K562 (cell line): ENCODE measurements around the gene SENP7. TPM values are rescaled to one million over a fixed set of nuclear protein-coding genes. Genes with fewer than 3 reads are reported as not detected.

Source experiments
- ATAC-seq: fragments of 200-7000 bp; cut with Tn5 transposase; 3 replicates; pipeline ENCODE4 v1.9.1; 2020; ENCODE audit warnings: moderate library complexity
- BruUV-seq: library from RNA; stranded (reverse); fragments of 400-500 nt; replicated peaks from 2 replicates; lab custom pipeline; 2021; lab: Mats Ljungman, UMichigan
- CTCF ChIA-PET: fragments of 300-600 bp; formaldehyde crosslinking; extraction: SDS; loops from one replicate; lab custom pipeline; 2021; ENCODE audit warnings: low intra/inter-chr PET ratio; lab: Yijun Ruan, JAX
- POLR2A ChIA-PET: fragments of 300-600, 350-650 bp; sonication (Branson Sonifier 250); formaldehyde crosslinking; extraction: SDS; loops from one replicate; lab custom pipeline; 2021; ENCODE audit warnings: antibody characterized with exemption, inconsistent platforms; lab: Yijun Ruan, JAX
- DNase-seq, 4 experiments: peaks; one replicate each; pipeline versions ENCODE4 v3.0.0 to v3.0.0-alpha.2; 2011 to 2018; ENCODE audit warnings: low spot score in 3 of 4, mixed read lengths in 3 of 4; ENCODE audit errors: extremely low read depth in 1 of 4
- FAIRE-seq: peaks from 2 replicates; lab custom pipeline; 2011; peaks lifted over from hg19 to GRCh38; lab: Jason Lieb, UNC
- H2AFZ ChIP-seq: 2 replicates; pipeline ENCODE4 v1.6.0; 2011; ENCODE audit warnings: low read depth, low read length, control low read depth, inconsistent platforms
- H3K27ac ChIP-seq: fragments of 200-600 bp; 3 replicates; pipeline ENCODE4 v1.8.0; 2011; ENCODE audit warnings: low read depth, mild to moderate bottlenecking, control low read depth, inconsistent platforms, low read length, moderate library complexity, mixed read lengths; ENCODE audit errors: extremely low read depth
- H3K27me3 ChIP-seq, 2 experiments: fragments of 300-600 bp in 1 of 2; 2 replicates in 1 of 2; 3 replicates in 1 of 2; pipeline versions ENCODE4 v1.6.0 to v1.8.0; 2011; ENCODE audit warnings: inconsistent platforms in 2 of 2, low read length in 2 of 2, mild to moderate bottlenecking in 1 of 2, mixed read lengths in 1 of 2, moderate library complexity in 1 of 2; ENCODE audit not compliant: control insufficient read depth in 2 of 2, insufficient read depth in 2 of 2
- H3K36me3 ChIP-seq: fragments of 300-600 bp; 3 replicates; pipeline ENCODE4 v1.8.0; 2011; ENCODE audit warnings: mild to moderate bottlenecking, low read length, inconsistent platforms; ENCODE audit not compliant: control insufficient read depth, insufficient read depth
- H3K4me1 ChIP-seq, 2 experiments: fragments of 200-600 bp in 1 of 2; replicated peaks in 1 of 2; 2 replicates in 1 of 2; 3 replicates in 1 of 2; pipeline versions ENCODE4 v1.5.1 to v1.8.0; 2011; ENCODE audit warnings: inconsistent platforms in 2 of 2, low read length in 2 of 2, mild to moderate bottlenecking in 1 of 2, mixed read lengths in 1 of 2, moderate library complexity in 1 of 2; ENCODE audit not compliant: control insufficient read depth in 2 of 2, insufficient read depth in 2 of 2
- H3K4me2 ChIP-seq: 2 replicates; pipeline ENCODE4 v1.6.1; 2011; ENCODE audit warnings: low read length, control low read depth, inconsistent platforms, mixed read lengths; ENCODE audit not compliant: insufficient read depth
- H3K4me3 ChIP-seq: fragments of 200-600 bp; sonication (generic), shearing (Covaris generic); 2 replicates; pipeline ENCODE4 v1.5.1; 2016; ENCODE audit warnings: control low read depth, inconsistent platforms
- H3K79me2 ChIP-seq: fragments of 200-600 bp; 3 replicates; pipeline ENCODE4 v1.8.0; 2011; ENCODE audit warnings: low read length, inconsistent platforms; ENCODE audit not compliant: control insufficient read depth, insufficient read depth
- H3K9ac ChIP-seq, 2 experiments: 2 replicates each; pipeline versions ENCODE4 v1.6.0 to v1.6.1; 2011; ENCODE audit warnings: low read depth in 2 of 2, low read length in 2 of 2, control low read depth in 1 of 2, inconsistent platforms in 1 of 2, mild to moderate bottlenecking in 1 of 2, mixed read lengths in 1 of 2; ENCODE audit not compliant: insufficient read depth in 1 of 2
- H3K9me1 ChIP-seq: one replicate; pipeline ENCODE4 v1.6.0; 2011; ENCODE audit warnings: inconsistent platforms, mild to moderate bottlenecking, low read length, moderate library complexity; ENCODE audit not compliant: control insufficient read depth, insufficient read depth
- H3K9me3 ChIP-seq: replicated peaks from 2 replicates; pipeline ENCODE4 v1.5.1; 2011; ENCODE audit warnings: low read depth, low read length, inconsistent platforms; ENCODE audit not compliant: control insufficient read depth, insufficient read depth
- H4K20me1 ChIP-seq: replicated peaks from 2 replicates; pipeline ENCODE4 v1.6.1; 2011; ENCODE audit warnings: low read length, inconsistent platforms, mixed read lengths; ENCODE audit not compliant: control insufficient read depth, insufficient read depth
- CBX8 ChIP-seq: fragments of 200-600 bp; sonication (generic); IDR thresholded peaks from 2 replicates; pipeline ENCODE4 v1.6.1; 2012; ENCODE audit warnings: borderline replicate concordance, mixed run types, low read depth, mild to moderate bottlenecking, moderate library complexity, mixed read lengths, low read length, control low read depth, inconsistent platforms; ENCODE audit not compliant: poor library complexity, severe bottlenecking; ENCODE audit errors: extremely low read depth
- NFE2 ChIP-seq: IDR thresholded peaks from 2 replicates; pipeline ENCODE4 v1.6.1; 2014; ENCODE audit warnings: antibody characterized with exemption, low read depth
- ZNF398 ChIP-seq: fragments of 250-450 bp; sonication (Bioruptor Pico); IDR thresholded peaks from 2 replicates; pipeline ENCODE4 v1.8.0; 2021; ENCODE audit warnings: moderate library complexity, mild to moderate bottlenecking, inconsistent platforms
- in situ Hi-C: fragments of 300-500 bp; cut with MboI; formaldehyde crosslinking; loops from 4 replicates; pipeline ENCODE4 v1.15.0; 2018; ENCODE audit warnings: inconsistent platforms, mixed read lengths
- intact Hi-C: fragments of 100-400 bp; cut with micrococcal nuclease; formaldehyde crosslinking; loops from 2 replicates; pipeline ENCODE4 v1.14.2; 2022
- polyA plus RNA-seq, 8 experiments: library from polyadenylated mRNA; depleted of rRNA in 4 of 8; stranded (reverse) in 5 of 8; unstranded in 3 of 8; fragments of >200 nt; fragmentation: Nextera tagmentation in 2 of 8; fragmentation: Illumina TruSeq in 1 of 8; extraction: Ambion mirVana in 2 of 8; extraction: Trizol in 1 of 8; gene quantifications; 2 replicates each; pipeline versions ENCODE4 v1.2.1 to v1.2.3, GENCODE V29; 2011 to 2014; ENCODE audit warnings: inconsistent platforms in 1 of 8, missing spikeins in 1 of 8
- small RNA-seq: library from RNA; depleted of rRNA; stranded (forward); fragments of <200 nt; gene quantifications from one replicate; pipeline ENCODE3, GENCODE V24; 2014
- total RNA-seq, 7 experiments: library from RNA; depleted of rRNA in 6 of 7; stranded (reverse); fragments of >200 nt in 6 of 7; fragmentation: Illumina TruSeq in 2 of 7; extraction: Trizol in 2 of 7; gene quantifications; 2 replicates each; pipeline versions ENCODE4 v1.2.1 to v1.2.3, GENCODE V29; 2011 to 2021; ENCODE audit warnings: low replicate concordance in 1 of 7

Gene SENP7
- total and polyA plus RNA-seq, 9 of the 15 experiments (the other 6 are each of a cell fraction or from before 2014, with no cell fraction given): 4.1 to 21.9 (median 10.7) TPM

GRCh38 chr3:101278727-101279126, 234.3 kb downstream of the SENP7 start:
- H3K36me3 ChIP-seq: no peaks in the 10 kb centered on the region
- FAIRE-seq (no peak), DNase-seq (no peak), ATAC-seq (no peak)
- H3K9me3 ChIP-seq: no peaks in the 10 kb centered on the region
- BruUV-seq: no TSS peak
- no peaks in the 10 kb centered on the region for H3K4me1 ChIP-seq
- no peaks in the 10 kb centered on the region for H3K9me1 ChIP-seq
- ChIA-PET POLR2A (no interaction called here), CTCF (no interaction called here)
- intact Hi-C loops (no loop called here), in situ Hi-C loops (no loop called here)
- H4K20me1 ChIP-seq: no peaks in the 10 kb centered on the region
- H3K9ac ChIP-seq: no peak overlapping the region
- no peak overlapping the region for H3K4me2 ChIP-seq
- no peak for TF ChIP-seq CBX8
- no peak for TF ChIP-seq ZNF398 (CRISPR knock-in tag)
- no peak for TF ChIP-seq NFE2
- no peaks in the 10 kb centered on the region for H3K79me2 ChIP-seq
- H3K27ac ChIP-seq: no peak overlapping the region
- no peak overlapping the region for H2AFZ ChIP-seq
- no peak overlapping the region for H3K4me3 ChIP-seq
- H3K27me3 ChIP-seq: no peaks in the 10 kb centered on the region

Small RNA genes within 50 kb of the gene (small RNA-seq; reads per million reads assigned to genes)
- gene RF00019: not detected

Other genes starting within 250 kb of the SENP7 start
- gene IMPG2, start 192.6 kb downstream of the SENP7 start, total RNA-seq (2014; rRNA removed): 0.08 and 0.09 TPM in 2 replicates
- gene IMPG2, start 192.6 kb downstream of the SENP7 start, total RNA-seq (2014; rRNA removed; fragmentation: Illumina TruSeq; extraction: Trizol): 0.13 and 0.18 TPM in 2 replicates
- gene IMPG2, start 192.6 kb downstream of the SENP7 start, total RNA-seq (2015; rRNA removed; fragmentation: Illumina TruSeq; extraction: Trizol): 0.30 and 0.36 TPM in 2 replicates
- gene IMPG2, start 192.6 kb downstream of the SENP7 start, total RNA-seq (2021): 0.09 and 0.13 TPM in 2 replicates
- 0.07 and 0.27 TPM in 2 replicates for gene IMPG2, start 192.6 kb downstream of the SENP7 start, polyA plus RNA-seq (2011; rRNA removed)
- gene IMPG2, start 192.6 kb downstream of the SENP7 start, polyA plus RNA-seq (2014; fragmentation: Illumina TruSeq; extraction: Trizol): 0.11 and 0.13 TPM in 2 replicates
- gene IMPG2, start 192.6 kb downstream of the SENP7 start, polyA plus RNA-seq (2014; fragmentation: Nextera tagmentation; extraction: Ambion mirVana): under 1 TPM; 0.04 TPM
- 0.05 and 0.07 TPM in 2 replicates for gene IMPG2, start 192.6 kb downstream of the SENP7 start, polyA plus RNA-seq (2014; rRNA removed)
- gene TRMT10C, start 48.7 kb upstream of the SENP7 start, total RNA-seq (2014; rRNA removed): 39.7 and 50.4 TPM in 2 replicates
- gene TRMT10C, start 48.7 kb upstream of the SENP7 start, total RNA-seq (2014; rRNA removed; fragmentation: Illumina TruSeq; extraction: Trizol): 73.5 and 82.5 TPM in 2 replicates
- 58.5 and 62.5 TPM in 2 replicates for gene TRMT10C, start 48.7 kb upstream of the SENP7 start, total RNA-seq (2015; rRNA removed; fragmentation: Illumina TruSeq; extraction: Trizol)
- 48.6 and 57.9 TPM in 2 replicates for gene TRMT10C, start 48.7 kb upstream of the SENP7 start, total RNA-seq (2021)
- gene TRMT10C, start 48.7 kb upstream of the SENP7 start, polyA plus RNA-seq (2011; rRNA removed): 42.9 and 65.2 TPM in 2 replicates
- 53.5 and 63.9 TPM in 2 replicates for gene TRMT10C, start 48.7 kb upstream of the SENP7 start, polyA plus RNA-seq (2014; fragmentation: Illumina TruSeq; extraction: Trizol)
- 100 to 1,000 TPM; 101 to 106 TPM for gene TRMT10C, start 48.7 kb upstream of the SENP7 start, polyA plus RNA-seq (2014; fragmentation: Nextera tagmentation; extraction: Ambion mirVana)
- gene TRMT10C, start 48.7 kb upstream of the SENP7 start, polyA plus RNA-seq (2014; rRNA removed): 59.4 and 61.2 TPM in 2 replicates
- gene PCNP, start 61.0 kb upstream of the SENP7 start, total RNA-seq (2014; rRNA removed): 54.3 and 65.8 TPM in 2 replicates
- gene PCNP, start 61.0 kb upstream of the SENP7 start, total RNA-seq (2014; rRNA removed; fragmentation: Illumina TruSeq; extraction: Trizol): 150 and 171 TPM in 2 replicates
- 101 and 115 TPM in 2 replicates for gene PCNP, start 61.0 kb upstream of the SENP7 start, total RNA-seq (2015; rRNA removed; fragmentation: Illumina TruSeq; extraction: Trizol)
- gene PCNP, start 61.0 kb upstream of the SENP7 start, total RNA-seq (2021): 145 and 157 TPM in 2 replicates
- 84.4 and 97.5 TPM in 2 replicates for gene PCNP, start 61.0 kb upstream of the SENP7 start, polyA plus RNA-seq (2011; rRNA removed)
- gene PCNP, start 61.0 kb upstream of the SENP7 start, polyA plus RNA-seq (2014; fragmentation: Illumina TruSeq; extraction: Trizol): 124 and 158 TPM in 2 replicates
- 100 to 1,000 TPM; 151 to 170 TPM for gene PCNP, start 61.0 kb upstream of the SENP7 start, polyA plus RNA-seq (2014; fragmentation: Nextera tagmentation; extraction: Ambion mirVana)
- 85.3 and 95.5 TPM in 2 replicates for gene PCNP, start 61.0 kb upstream of the SENP7 start, polyA plus RNA-seq (2014; rRNA removed)
- 23.7 and 23.8 TPM in 2 replicates for gene ZBTB11, start 163.9 kb upstream of the SENP7 start, total RNA-seq (2014; rRNA removed)
- 26.2 and 28.2 TPM in 2 replicates for gene ZBTB11, start 163.9 kb upstream of the SENP7 start, total RNA-seq (2014; rRNA removed; fragmentation: Illumina TruSeq; extraction: Trizol)
- gene ZBTB11, start 163.9 kb upstream of the SENP7 start, total RNA-seq (2015; rRNA removed; fragmentation: Illumina TruSeq; extraction: Trizol): 25.1 and 26.3 TPM in 2 replicates
- 21.4 and 21.5 TPM in 2 replicates for gene ZBTB11, start 163.9 kb upstream of the SENP7 start, total RNA-seq (2021)
- 25.3 and 31.9 TPM in 2 replicates for gene ZBTB11, start 163.9 kb upstream of the SENP7 start, polyA plus RNA-seq (2011; rRNA removed)
- 18.8 and 20.9 TPM in 2 replicates for gene ZBTB11, start 163.9 kb upstream of the SENP7 start, polyA plus RNA-seq (2014; fragmentation: Illumina TruSeq; extraction: Trizol)
- 1 to 10 TPM; 6.2 to 7.2 TPM for gene ZBTB11, start 163.9 kb upstream of the SENP7 start, polyA plus RNA-seq (2014; fragmentation: Nextera tagmentation; extraction: Ambion mirVana)
- 15.7 and 16.2 TPM in 2 replicates for gene ZBTB11, start 163.9 kb upstream of the SENP7 start, polyA plus RNA-seq (2014; rRNA removed)
- 2,157 and 4,237 TPM in 2 replicates for gene RPL24, start 173.5 kb upstream of the SENP7 start, total RNA-seq (2014; rRNA removed)
- 1,726 and 1,992 TPM in 2 replicates for gene RPL24, start 173.5 kb upstream of the SENP7 start, total RNA-seq (2014; rRNA removed; fragmentation: Illumina TruSeq; extraction: Trizol)
- 1,831 and 1,892 TPM in 2 replicates for gene RPL24, start 173.5 kb upstream of the SENP7 start, total RNA-seq (2015; rRNA removed; fragmentation: Illumina TruSeq; extraction: Trizol)
- gene RPL24, start 173.5 kb upstream of the SENP7 start, total RNA-seq (2021): 1,401 and 1,590 TPM in 2 replicates
- 1,776 and 1,804 TPM in 2 replicates for gene RPL24, start 173.5 kb upstream of the SENP7 start, polyA plus RNA-seq (2011; rRNA removed)
- gene RPL24, start 173.5 kb upstream of the SENP7 start, polyA plus RNA-seq (2014; fragmentation: Illumina TruSeq; extraction: Trizol): 2,147 and 2,288 TPM in 2 replicates
- 1,000 to 10,000 TPM; 1,189 to 1,198 TPM for gene RPL24, start 173.5 kb upstream of the SENP7 start, polyA plus RNA-seq (2014; fragmentation: Nextera tagmentation; extraction: Ambion mirVana)
- gene RPL24, start 173.5 kb upstream of the SENP7 start, polyA plus RNA-seq (2014; rRNA removed): 4,750 and 5,417 TPM in 2 replicates
- 3.6 and 4.3 TPM in 2 replicates for gene CEP97, start 211.4 kb upstream of the SENP7 start, total RNA-seq (2014; rRNA removed)
- gene CEP97, start 211.4 kb upstream of the SENP7 start, total RNA-seq (2014; rRNA removed; fragmentation: Illumina TruSeq; extraction: Trizol): 10.1 and 12.1 TPM in 2 replicates
- gene CEP97, start 211.4 kb upstream of the SENP7 start, total RNA-seq (2015; rRNA removed; fragmentation: Illumina TruSeq; extraction: Trizol): 8.2 and 8.5 TPM in 2 replicates
- gene CEP97, start 211.4 kb upstream of the SENP7 start, total RNA-seq (2021): 7.1 and 7.7 TPM in 2 replicates
- 2.2 and 2.5 TPM in 2 replicates for gene CEP97, start 211.4 kb upstream of the SENP7 start, polyA plus RNA-seq (2011; rRNA removed)
- gene CEP97, start 211.4 kb upstream of the SENP7 start, polyA plus RNA-seq (2014; fragmentation: Illumina TruSeq; extraction: Trizol): 4.4 TPM in 2 replicates
- gene CEP97, start 211.4 kb upstream of the SENP7 start, polyA plus RNA-seq (2014; fragmentation: Nextera tagmentation; extraction: Ambion mirVana): 1 to 10 TPM; 2.0 to 3.2 TPM
- gene CEP97, start 211.4 kb upstream of the SENP7 start, polyA plus RNA-seq (2014; rRNA removed): 2.6 and 3.5 TPM in 2 replicates